H9 (cell line): ENCODE measurements around the gene GABBR2. TPM values are rescaled to one million over a fixed set of nuclear protein-coding genes. Genes with fewer than 3 reads are reported as not detected.

Experiments
- DNase-seq: peaks from one replicate; pipeline ENCODE4 v3.0.0-alpha.2; 2017
- H2AFZ ChIP-seq: one replicate; pipeline ENCODE4 v1.6.1; 2013; ENCODE audit warnings: mild to moderate bottlenecking, low read length, control low read depth, moderate library complexity
- H2AK5ac ChIP-seq: 2 replicates; pipeline ENCODE4 v1.6.1; 2013; ENCODE audit warnings: low read length, control low read depth, mixed read lengths; ENCODE audit not compliant: insufficient read length
- H2BK120ac ChIP-seq: one replicate; pipeline ENCODE4 v1.6.1; 2013; ENCODE audit warnings: low read depth, mild to moderate bottlenecking, low read length, control low read depth, inconsistent platforms; ENCODE audit not compliant: poor library complexity, severe bottlenecking
- H2BK12ac ChIP-seq: 2 replicates; pipeline ENCODE4 v1.6.1; 2013; ENCODE audit warnings: low read length, control low read depth, mixed read lengths, low read depth; ENCODE audit not compliant: insufficient read length
- H2BK15ac ChIP-seq: 2 replicates; pipeline ENCODE4 v1.6.1; 2013; ENCODE audit warnings: low read depth, low read length, control low read depth
- H2BK20ac ChIP-seq: one replicate; pipeline ENCODE4 v1.6.1; 2013; ENCODE audit warnings: low read depth, mild to moderate bottlenecking, low read length, control low read depth, inconsistent platforms; ENCODE audit not compliant: poor library complexity, severe bottlenecking
- H2BK5ac ChIP-seq: 2 replicates; pipeline ENCODE4 v1.6.1; 2013; ENCODE audit warnings: low read length, control low read depth, mixed read lengths; ENCODE audit not compliant: insufficient read length
- H3K14ac ChIP-seq: 2 replicates; pipeline ENCODE4 v1.6.1; 2013; ENCODE audit warnings: low read length, control low read depth; ENCODE audit not compliant: insufficient read depth
- H3K18ac ChIP-seq: 2 replicates; pipeline ENCODE4 v1.6.1; 2013; ENCODE audit warnings: low read depth, mild to moderate bottlenecking, mixed read lengths, low read length, control low read depth; ENCODE audit not compliant: insufficient read length
- H3K23ac ChIP-seq: 2 replicates; pipeline ENCODE4 v1.6.1; 2013; ENCODE audit warnings: low read length, control low read depth, mixed read lengths, low read depth; ENCODE audit not compliant: insufficient read length
- H3K23me2 ChIP-seq: 2 replicates; pipeline ENCODE4 v1.6.1; 2013; ENCODE audit warnings: low read depth, mild to moderate bottlenecking, mixed read lengths, low read length, control low read depth; ENCODE audit not compliant: insufficient read length, poor library complexity, severe bottlenecking
- H3K27ac ChIP-seq: 2 replicates; pipeline ENCODE4 v1.5.1; 2013; ENCODE audit warnings: low read length, control low read depth, mixed read lengths, low read depth; ENCODE audit not compliant: insufficient read length
- H3K27me3 ChIP-seq: 2 replicates; pipeline ENCODE4 v1.6.1; 2013; ENCODE audit warnings: low read length, control low read depth, inconsistent platforms; ENCODE audit not compliant: insufficient read depth
- H3K4ac ChIP-seq: 2 replicates; pipeline ENCODE4 v1.6.1; 2013; ENCODE audit warnings: low read depth, mild to moderate bottlenecking, control low read depth, inconsistent platforms, low read length, moderate library complexity
- H3K4me1 ChIP-seq: 2 replicates; pipeline ENCODE4 v1.6.1; 2013; ENCODE audit warnings: low read length, control low read depth, inconsistent platforms; ENCODE audit not compliant: insufficient read depth
- H3K4me2 ChIP-seq: 2 replicates; pipeline ENCODE4 v1.6.1; 2013; ENCODE audit warnings: low read length, control low read depth, mixed read lengths; ENCODE audit not compliant: insufficient read length, insufficient read depth
- H3K56ac ChIP-seq: 2 replicates; pipeline ENCODE4 v1.6.1; 2013; ENCODE audit warnings: low read depth, mild to moderate bottlenecking, mixed read lengths, low read length, control low read depth; ENCODE audit not compliant: insufficient read length
- H3K79me1 ChIP-seq: 2 replicates; pipeline ENCODE4 v1.6.1; 2013; ENCODE audit warnings: low read depth, mild to moderate bottlenecking, moderate library complexity, low read length, control low read depth, inconsistent platforms; ENCODE audit not compliant: insufficient read depth, poor library complexity, severe bottlenecking
- H3K79me2 ChIP-seq: 2 replicates; pipeline ENCODE4 v1.6.1; 2013; ENCODE audit warnings: low read length, control low read depth, inconsistent platforms; ENCODE audit not compliant: insufficient read depth
- H3K9ac ChIP-seq: 2 replicates; pipeline ENCODE4 v1.6.1; 2013; ENCODE audit warnings: low read length, control low read depth, mixed read lengths; ENCODE audit not compliant: insufficient read length; ENCODE audit errors: extremely low read depth
- H3K9me3 ChIP-seq: one replicate; pipeline ENCODE4 v1.6.1; 2013; ENCODE audit warnings: low read depth, low read length, inconsistent platforms; ENCODE audit not compliant: control insufficient read depth
- H3T11ph ChIP-seq: one replicate; pipeline ENCODE4 v1.6.1; 2013; ENCODE audit warnings: mild to moderate bottlenecking, low read length, control low read depth, inconsistent platforms
- H4K20me1 ChIP-seq: one replicate; pipeline ENCODE4 v1.6.1; 2013; ENCODE audit not compliant: control insufficient read depth, insufficient read length, insufficient read depth
- H4K5ac ChIP-seq: 2 replicates; pipeline ENCODE4 v1.6.1; 2013; ENCODE audit warnings: low read depth, mild to moderate bottlenecking, mixed read lengths, low read length, control low read depth; ENCODE audit not compliant: insufficient read length
- H4K8ac ChIP-seq: replicated peaks from 2 replicates; pipeline ENCODE4 v1.6.1; 2013; ENCODE audit warnings: low read length, control low read depth, mixed read lengths, low read depth; ENCODE audit not compliant: insufficient read length
- H4K91ac ChIP-seq: 2 replicates; pipeline ENCODE4 v1.6.1; 2013; ENCODE audit warnings: low read depth, mild to moderate bottlenecking, moderate library complexity, mixed read lengths, low read length, control low read depth; ENCODE audit not compliant: insufficient read length
- H3K27ac Mint-ChIP-seq, 3 experiments: 2 replicates in 2 of 3; 3 replicates in 1 of 3; pipeline ENCODE4 v1.8.0; 2020 to 2021; ENCODE audit warnings: mixed read lengths in 3 of 3, mild to moderate bottlenecking in 1 of 3, moderate library complexity in 1 of 3
- H3K27me3 Mint-ChIP-seq: 2 replicates; pipeline ENCODE4 v1.8.0; 2021; ENCODE audit warnings: low read depth, mild to moderate bottlenecking, moderate library complexity, mixed read lengths
- H3K36me3 Mint-ChIP-seq, 3 experiments: 2 replicates in 2 of 3; 3 replicates in 1 of 3; pipeline ENCODE4 v1.8.0; 2020 to 2021; ENCODE audit warnings: low read depth in 3 of 3, mixed read lengths in 3 of 3; ENCODE audit not compliant: insufficient read depth in 1 of 3
- H3K4me1 Mint-ChIP-seq, 2 experiments: 2 replicates each; pipeline ENCODE4 v1.8.0; 2020; ENCODE audit warnings: mixed read lengths in 2 of 2
- H3K4me3 Mint-ChIP-seq, 2 experiments: 2 replicates in 1 of 2; 3 replicates in 1 of 2; pipeline ENCODE4 v1.8.0; 2020 to 2021; ENCODE audit warnings: mild to moderate bottlenecking in 2 of 2, mixed read lengths in 2 of 2, moderate library complexity in 1 of 2
- H3K9me3 Mint-ChIP-seq, 2 experiments: 2 replicates in 1 of 2; 3 replicates in 1 of 2; pipeline ENCODE4 v1.8.0; 2020; ENCODE audit warnings: mild to moderate bottlenecking in 2 of 2, mixed read lengths in 2 of 2, moderate library complexity in 1 of 2
- CTCF ChIP-seq: fragments of 200-600 bp; sonication (generic); conservative IDR thresholded peaks from 3 replicates; pipeline ENCODE4 v1.8.0; 2021; ENCODE audit warnings: antibody characterized with exemption, mild to moderate bottlenecking
- WGBS: extraction: QIAGEN DNeasy Blood & Tissue Kit; methylation state at CpG from one replicate; pipeline ENCODE4 v1.1.7; 2013; ENCODE audit warnings: missing lambda C conversion rate, low lambda C conversion rate, mixed read lengths; ENCODE audit not compliant: insufficient read length; ENCODE audit errors: extremely low coverage; 5-methylcytosine and 5-hydroxymethylcytosine counted together
- total RNA-seq: library from RNA; stranded (reverse); gene quantifications from 2 replicates; pipeline ENCODE4 v1.2.1, GENCODE V29; 2021

Gene GABBR2
- total RNA-seq, 1 experiment from 2014 or later, result 0.66 TPM

GRCh38 chr9:98634685-98635336 is 73.9 kb downstream of the GABBR2 start:
- Mint-ChIP-seq H3K4me1 (peaks cover 4 to 6% of the 10 kb centered on the region in 2 experiments), H3K27ac (no peak overlapping the region), H3K9me3 (peaks cover 3 to 9% of the 10 kb centered on the region in 2 experiments; a peak in 4 of 5 replicates), H3K27me3 (peaks cover 3% of the 10 kb centered on the region; the same call in 1 of the 2 replicates), H3K4me3 (no peak overlapping the region), H3K36me3 (0 out of 7 replicates have a peak, but pooled peaks cover 0 to 8% (median 0%) of the 10 kb centered on the region in 3 experiments)
- H3K9ac ChIP-seq, result no peak overlapping the region
- H3K4me1 ChIP-seq, result no peaks in the 10 kb centered on the region; the same call in 1 of the 2 replicates
- no peak overlapping the region for H2BK12ac ChIP-seq
- H2BK5ac ChIP-seq, result no peak overlapping the region
- no peaks in the 10 kb centered on the region for H3K23me2 ChIP-seq
- WGBS, result no CpG with 5 or more reads among the region's 7 CpGs
- no peak overlapping the region for H3K14ac ChIP-seq
- no peak overlapping the region for H3K23ac ChIP-seq
- H3K27ac ChIP-seq, result no peak overlapping the region
- no peak for DNase-seq
- no peak overlapping the region for H3K4me2 ChIP-seq
- no peak overlapping the region for H4K91ac ChIP-seq
- no peak overlapping the region for H4K8ac ChIP-seq
- no peaks in the 10 kb centered on the region for H3K9me3 ChIP-seq
- H3K4ac ChIP-seq, result no peak overlapping the region
- no peaks in the 10 kb centered on the region for H3K79me1 ChIP-seq
- H3T11ph ChIP-seq, result no peak overlapping the region
- H2AK5ac ChIP-seq, result no peak overlapping the region
- no peak overlapping the region for H2BK20ac ChIP-seq
- no peak for TF ChIP-seq CTCF
- H3K18ac ChIP-seq, result no peak overlapping the region
- H4K5ac ChIP-seq, result no peak overlapping the region
- H3K56ac ChIP-seq, result no peak overlapping the region
- no peaks in the 10 kb centered on the region for H3K27me3 ChIP-seq
- no peak overlapping the region for H2AFZ ChIP-seq
- H2BK120ac ChIP-seq, result no peak overlapping the region
- H2BK15ac ChIP-seq, result no peak overlapping the region
- no peaks in the 10 kb centered on the region for H4K20me1 ChIP-seq
- no peaks in the 10 kb centered on the region for H3K79me2 ChIP-seq
